K562 (cell line): Measurements from ENCODE around the gene RPRML. TPM values are rescaled to one million over a fixed set of nuclear protein-coding genes. Genes with fewer than 3 reads are reported as not detected.

Experiments
- BRF2 ChIP-seq: IDR thresholded peaks from 3 replicates; pipeline ENCODE4 v1.6.1; 2011; ENCODE audit warnings: borderline replicate concordance, mild to moderate bottlenecking; ENCODE audit not compliant: insufficient read length, insufficient read depth
- CBFA2T2 ChIP-seq: fragments of 450-650 bp; conservative IDR thresholded peaks from 2 replicates; pipeline ENCODE4 v1.6.1; 2017; ENCODE audit warnings: mild to moderate bottlenecking
- CREM ChIP-seq: IDR thresholded peaks from 2 replicates; pipeline ENCODE4 v1.6.1; 2014; ENCODE audit warnings: antibody characterized with exemption, low read depth
- EP400 ChIP-seq: fragments of 450-650 bp; IDR thresholded peaks from 2 replicates; pipeline ENCODE4 v1.6.1; 2017; ENCODE audit warnings: antibody characterized with exemption, mild to moderate bottlenecking, moderate library complexity
- FOXK2 ChIP-seq, 2 experiments: fragments of 450-650 bp; IDR thresholded peaks in 1 of 2; conservative IDR thresholded peaks in 1 of 2; 2 replicates each; pipeline ENCODE4 v1.6.1; 2016; ENCODE audit warnings: low read depth in 2 of 2, mild to moderate bottlenecking in 1 of 2
- FOXP1 ChIP-seq: sonication (generic); formaldehyde crosslinking; IDR thresholded peaks from 2 replicates; pipeline ENCODE4 v1.8.0; 2022; ENCODE audit warnings: mild to moderate bottlenecking, missing genetic modification reagents
- KDM1A ChIP-seq, 2 experiments: fragments of 450-650 bp; IDR thresholded peaks; 2 replicates each; pipeline ENCODE4 v1.6.1; 2016; ENCODE audit warnings: mild to moderate bottlenecking in 2 of 2
- NFE2 ChIP-seq: IDR thresholded peaks from 2 replicates; pipeline ENCODE4 v1.6.1; 2014; ENCODE audit warnings: antibody characterized with exemption, low read depth
- NFE2L1 ChIP-seq: fragments of 450-650 bp; IDR thresholded peaks from 2 replicates; pipeline ENCODE4 v1.6.1; 2016; ENCODE audit warnings: missing genetic modification characterization, low read depth, mild to moderate bottlenecking, missing compliant biosample characterization, moderate library complexity, borderline replicate concordance
- RBM39 ChIP-seq: fragments of 200-400 bp; formaldehyde crosslinking; optimal IDR thresholded peaks from 2 replicates; pipeline ENCODE3; 2018; ENCODE audit warnings: low read depth, low read length
- RUNX1 ChIP-seq: sonication (generic); IDR thresholded peaks from 2 replicates; pipeline ENCODE4 v1.6.1; 2016; ENCODE audit warnings: antibody characterized with exemption, low read depth
- SIRT6 ChIP-seq: IDR thresholded peaks from one replicate; pipeline ENCODE4 v1.6.1; 2012; ENCODE audit warnings: low read depth, mild to moderate bottlenecking, control low read depth, inconsistent platforms, low read length, moderate library complexity
- SMAD2 ChIP-seq: fragments of 150-350 bp; IDR thresholded peaks from 2 replicates; pipeline ENCODE4 v1.6.1; 2014; ENCODE audit warnings: low read depth, mild to moderate bottlenecking, low read length
- SP2 ChIP-seq: IDR thresholded peaks from 2 replicates; pipeline ENCODE4 v1.6.1; 2011; ENCODE audit warnings: mild to moderate bottlenecking, low read depth, low read length, moderate library complexity; ENCODE audit not compliant: poor library complexity, severe bottlenecking; ENCODE audit errors: extremely low read depth
- TCF7L2 ChIP-seq: fragments of 150-350 bp; IDR thresholded peaks from 2 replicates; pipeline ENCODE4 v1.6.1; 2016; ENCODE audit warnings: low read depth, mild to moderate bottlenecking, low read length, moderate library complexity
- TRIM24 ChIP-seq, 2 experiments: fragments of 450-650 bp; IDR thresholded peaks; 2 replicates each; pipeline ENCODE4 v1.6.1; 2016
- U2AF2 ChIP-seq: fragments of 200-400 bp; formaldehyde crosslinking; optimal IDR thresholded peaks from 2 replicates; pipeline ENCODE3; 2017; ENCODE audit warnings: low read depth, mild to moderate bottlenecking, low read length
- YY1 ChIP-seq, 3 experiments: IDR thresholded peaks; 2 replicates each; pipeline ENCODE4 v1.6.1; 2011; ENCODE audit warnings: low read length in 2 of 3, mild to moderate bottlenecking in 2 of 3, moderate library complexity in 2 of 3, borderline replicate concordance in 1 of 3, control low read depth in 1 of 3, low read depth in 1 of 3; ENCODE audit not compliant: insufficient read depth in 3 of 3, insufficient replicate concordance in 2 of 3, control insufficient read depth in 1 of 3, insufficient read length in 1 of 3; ENCODE audit errors: extremely low read depth in 1 of 3
- ZEB2 ChIP-seq: fragments of 450-650 bp; IDR thresholded peaks from 2 replicates; pipeline ENCODE4 v1.6.1; 2016
- ZKSCAN1 ChIP-seq: fragments of 150-350 bp; IDR thresholded peaks from 2 replicates; pipeline ENCODE4 v1.6.1; 2016; ENCODE audit warnings: low read depth, low read length
- polyA plus RNA-seq, 8 experiments: library from polyadenylated mRNA; depleted of rRNA in 4 of 8; stranded (reverse) in 5 of 8; unstranded in 3 of 8; fragments of >200 nt; fragmentation: Nextera tagmentation in 2 of 8; fragmentation: Illumina TruSeq in 1 of 8; extraction: Ambion mirVana in 2 of 8; extraction: Trizol in 1 of 8; gene quantifications; 2 replicates each; pipeline versions ENCODE4 v1.2.1 to v1.2.3, GENCODE V29; 2011 to 2014; ENCODE audit warnings: inconsistent platforms in 1 of 8, missing spikeins in 1 of 8
- total RNA-seq, 7 experiments: library from RNA; depleted of rRNA in 6 of 7; stranded (reverse); fragments of >200 nt in 6 of 7; fragmentation: Illumina TruSeq in 2 of 7; extraction: Trizol in 2 of 7; gene quantifications; 2 replicates each; pipeline versions ENCODE4 v1.2.1 to v1.2.3, GENCODE V29; 2011 to 2021; ENCODE audit warnings: low replicate concordance in 1 of 7
- TF ChIP-seq, protein P1 (sequence below): fragments of 150-350 bp; conservative IDR thresholded peaks from 2 replicates; pipeline ENCODE4 v1.6.1; 2014; ENCODE audit warnings: low read length
- TF ChIP-seq, protein P2 (sequence below), 2 experiments: fragments of 250-450 bp in 1 of 2; fragments of 450-650 bp in 1 of 2; sonication (Bioruptor Pico) in 1 of 2; IDR thresholded peaks; 2 replicates each; pipeline versions ENCODE4 v1.6.1 to v1.8.0; 2016 to 2021; ENCODE audit warnings: mild to moderate bottlenecking in 2 of 2, moderate library complexity in 2 of 2, missing compliant biosample characterization in 1 of 2, missing genetic modification characterization in 1 of 2
- TF ChIP-seq, protein P3 (sequence below): IDR thresholded peaks from 2 replicates; pipeline ENCODE4 v1.6.1; 2011; ENCODE audit not compliant: insufficient read length; ENCODE audit errors: extremely low read depth

The RPRML gene
- total and polyA plus RNA-seq, 9 of the 15 experiments (the other 6 are each of a cell fraction or from before 2014, with no cell fraction given), result not detected

- TF ChIP-seq NFE2L1 (tag), result 0 out of 2 replicates have a peak, but pooled peaks have one; percentile 19
- no peak for TF ChIP-seq BRF2
- TF ChIP-seq, protein P1, sequence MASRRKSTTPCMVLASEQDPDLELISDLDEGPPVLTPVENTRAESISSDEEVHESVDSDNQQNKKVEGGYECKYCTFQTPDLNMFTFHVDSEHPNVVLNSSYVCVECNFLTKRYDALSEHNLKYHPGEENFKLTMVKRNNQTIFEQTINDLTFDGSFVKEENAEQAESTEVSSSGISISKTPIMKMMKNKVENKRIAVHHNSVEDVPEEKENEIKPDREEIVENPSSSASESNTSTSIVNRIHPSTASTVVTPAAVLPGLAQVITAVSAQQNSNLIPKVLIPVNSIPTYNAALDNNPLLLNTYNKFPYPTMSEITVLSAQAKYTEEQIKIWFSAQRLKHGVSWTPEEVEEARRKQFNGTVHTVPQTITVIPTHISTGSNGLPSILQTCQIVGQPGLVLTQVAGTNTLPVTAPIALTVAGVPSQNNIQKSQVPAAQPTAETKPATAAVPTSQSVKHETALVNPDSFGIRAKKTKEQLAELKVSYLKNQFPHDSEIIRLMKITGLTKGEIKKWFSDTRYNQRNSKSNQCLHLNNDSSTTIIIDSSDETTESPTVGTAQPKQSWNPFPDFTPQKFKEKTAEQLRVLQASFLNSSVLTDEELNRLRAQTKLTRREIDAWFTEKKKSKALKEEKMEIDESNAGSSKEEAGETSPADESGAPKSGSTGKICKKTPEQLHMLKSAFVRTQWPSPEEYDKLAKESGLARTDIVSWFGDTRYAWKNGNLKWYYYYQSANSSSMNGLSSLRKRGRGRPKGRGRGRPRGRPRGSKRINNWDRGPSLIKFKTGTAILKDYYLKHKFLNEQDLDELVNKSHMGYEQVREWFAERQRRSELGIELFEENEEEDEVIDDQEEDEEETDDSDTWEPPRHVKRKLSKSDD, result no peak
- peak; percentile 17 to 33; a peak in 1 of 4 replicates for TF ChIP-seq KDM1A (IDR thresholded peaks at IDR 0.05)
- TF ChIP-seq TCF7L2, result no peak
- peak; percentile 73 for TF ChIP-seq ZEB2
- no peak for TF ChIP-seq RBM39
- 0 out of 2 replicates have a peak, but pooled peaks have one; percentile 7 for TF ChIP-seq ZKSCAN1
- no peak for TF ChIP-seq SMAD2
- TF ChIP-seq U2AF2, result no peak
- no peak for TF ChIP-seq EP400
- peak in 1 of 2 experiments; percentile 37; a peak in 1 of 4 replicates for TF ChIP-seq FOXK2 (conservative IDR thresholded peaks at IDR 0.05 in 1 of 2, IDR thresholded peaks at IDR 0.05 in 1 of 2; ENCODE audit: low read depth in 2 of 2)
- TF ChIP-seq RUNX1, result no peak
- 0 out of 2 replicates have a peak, but pooled peaks have one; percentile 7 for TF ChIP-seq FOXP1 (CRISPR knock-in tag)
- TF ChIP-seq TRIM24 (IDR thresholded peaks at IDR 0.05), result peak in 1 of 2 experiments; percentile 60; a peak in 1 of 4 replicates
- TF ChIP-seq CBFA2T2, result peak; percentile 29; the same call in 1 of the 2 replicates
- TF ChIP-seq, protein P2, sequence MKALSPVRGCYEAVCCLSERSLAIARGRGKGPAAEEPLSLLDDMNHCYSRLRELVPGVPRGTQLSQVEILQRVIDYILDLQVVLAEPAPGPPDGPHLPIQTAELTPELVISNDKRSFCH (CRISPR knock-in tag; IDR thresholded peaks at IDR 0.05), result no peak
- TF ChIP-seq, protein P2 (tag; IDR thresholded peaks at IDR 0.05), result no peak
- no peak for TF ChIP-seq SIRT6
- TF ChIP-seq CREM, result peak; percentile 53
- peak in 1 of 3 experiments; percentile 16 for TF ChIP-seq YY1 (IDR thresholded peaks at IDR 0.05; ENCODE audit: borderline replicate concordance in 1 of 3, control insufficient read depth in 1 of 3, extremely low read depth in 1 of 3, insufficient read depth in 3 of 3, insufficient read length in 1 of 3, insufficient replicate concordance in 2 of 3, low read depth in 1 of 3, low read length in 2 of 3)
- TF ChIP-seq, protein P3, sequence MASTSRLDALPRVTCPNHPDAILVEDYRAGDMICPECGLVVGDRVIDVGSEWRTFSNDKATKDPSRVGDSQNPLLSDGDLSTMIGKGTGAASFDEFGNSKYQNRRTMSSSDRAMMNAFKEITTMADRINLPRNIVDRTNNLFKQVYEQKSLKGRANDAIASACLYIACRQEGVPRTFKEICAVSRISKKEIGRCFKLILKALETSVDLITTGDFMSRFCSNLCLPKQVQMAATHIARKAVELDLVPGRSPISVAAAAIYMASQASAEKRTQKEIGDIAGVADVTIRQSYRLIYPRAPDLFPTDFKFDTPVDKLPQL, result no peak
- TF ChIP-seq NFE2, result peak; percentile 93
- no peak for TF ChIP-seq SP2
Observed at GRCh38 chr17:46976626-46977270, 2.3 kb downstream of the RPRML start (continued).
